Stimulated activated effector memory CD8-positive, alpha-beta T cell treated with anti-CD3 and anti-CD28 coated beads, Interleukin-12 subunit alpha, Interleukin-12 subunit beta, amount 100 ng/mL, for 72 hours (primary cell): Measurements from ENCODE around the gene INF2.
A peak's percentile ranks its signal among the peaks of the same experiment; 100 is the strongest.

ENCODE experiments used
- ATAC-seq: fragments of 150-1000 bp; cut with Tn5 transposase; 2 replicates; pipeline ENCODE4 v1.10.0; 2021
- DNase-seq, 2 donors: peaks; one replicate each; pipeline ENCODE4 v3.0.0; 2021 to 2022; ENCODE audit warnings: low spot score in 2 of 2
- H3K27ac Mint-ChIP-seq: one replicate; pipeline ENCODE4 v1.8.0; 2022; ENCODE audit warnings: mild to moderate bottlenecking, mixed read lengths
- H3K36me3 Mint-ChIP-seq: one replicate; pipeline ENCODE4 v1.8.0; 2022; ENCODE audit warnings: mild to moderate bottlenecking, mixed read lengths
- H3K4me1 Mint-ChIP-seq: one replicate; pipeline ENCODE4 v1.8.0; 2022; ENCODE audit warnings: mixed read lengths
- H3K4me3 Mint-ChIP-seq: one replicate; pipeline ENCODE4 v1.8.0; 2022; ENCODE audit warnings: mild to moderate bottlenecking, mixed read lengths
- H3K9me3 Mint-ChIP-seq: one replicate; pipeline ENCODE4 v1.8.0; 2022; ENCODE audit warnings: mixed read lengths

INF2 gene

DNA sequence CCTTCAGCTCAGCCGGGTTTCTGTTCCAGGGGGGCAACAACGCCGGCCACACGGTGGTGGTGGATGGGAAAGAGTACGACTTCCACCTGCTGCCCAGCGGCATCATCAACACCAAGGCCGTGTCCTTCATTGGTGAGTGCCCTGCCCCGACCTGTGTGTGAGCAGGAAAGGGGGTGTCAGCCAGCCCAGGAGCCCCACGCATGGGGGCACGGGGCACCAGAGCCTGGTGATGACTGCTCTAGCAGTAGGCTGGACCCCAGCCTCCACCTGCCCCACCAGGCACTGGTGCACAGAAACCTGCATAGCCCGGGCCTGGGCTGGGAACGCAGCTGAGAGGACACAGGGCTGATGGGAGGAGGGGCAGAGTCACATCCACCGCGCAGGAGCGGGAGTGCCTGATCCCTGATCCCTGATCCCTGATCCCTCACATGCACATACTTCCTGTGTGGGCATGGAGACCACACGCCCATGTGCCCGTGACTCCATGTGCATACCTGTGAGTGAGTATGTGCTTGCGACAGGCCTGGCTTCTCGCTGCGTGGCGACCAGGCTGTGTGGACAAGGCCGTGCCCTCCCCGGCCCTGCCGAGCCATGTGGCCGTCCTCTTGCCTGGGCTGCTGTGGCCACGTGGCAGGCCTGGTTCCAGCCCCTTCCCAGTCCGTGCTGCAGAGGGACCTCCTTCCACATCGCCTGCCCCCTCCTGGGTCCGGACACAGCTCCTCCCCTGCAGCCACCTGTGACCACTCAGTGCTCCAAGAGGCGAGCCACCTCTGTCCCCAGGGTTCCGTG, 45.8 kb downstream of the INF2 start:
- Mint-ChIP-seq H3K4me1 (peaks cover 3% of the 10 kb centered on the region), H3K9me3 (no peaks in the 10 kb centered on the region), H3K27ac (no peak overlapping the region), H3K36me3 (no peaks in the 10 kb centered on the region), H3K4me3 (no peak overlapping the region)
- ATAC-seq = no peak
- no peak for DNase-seq

DNA sequence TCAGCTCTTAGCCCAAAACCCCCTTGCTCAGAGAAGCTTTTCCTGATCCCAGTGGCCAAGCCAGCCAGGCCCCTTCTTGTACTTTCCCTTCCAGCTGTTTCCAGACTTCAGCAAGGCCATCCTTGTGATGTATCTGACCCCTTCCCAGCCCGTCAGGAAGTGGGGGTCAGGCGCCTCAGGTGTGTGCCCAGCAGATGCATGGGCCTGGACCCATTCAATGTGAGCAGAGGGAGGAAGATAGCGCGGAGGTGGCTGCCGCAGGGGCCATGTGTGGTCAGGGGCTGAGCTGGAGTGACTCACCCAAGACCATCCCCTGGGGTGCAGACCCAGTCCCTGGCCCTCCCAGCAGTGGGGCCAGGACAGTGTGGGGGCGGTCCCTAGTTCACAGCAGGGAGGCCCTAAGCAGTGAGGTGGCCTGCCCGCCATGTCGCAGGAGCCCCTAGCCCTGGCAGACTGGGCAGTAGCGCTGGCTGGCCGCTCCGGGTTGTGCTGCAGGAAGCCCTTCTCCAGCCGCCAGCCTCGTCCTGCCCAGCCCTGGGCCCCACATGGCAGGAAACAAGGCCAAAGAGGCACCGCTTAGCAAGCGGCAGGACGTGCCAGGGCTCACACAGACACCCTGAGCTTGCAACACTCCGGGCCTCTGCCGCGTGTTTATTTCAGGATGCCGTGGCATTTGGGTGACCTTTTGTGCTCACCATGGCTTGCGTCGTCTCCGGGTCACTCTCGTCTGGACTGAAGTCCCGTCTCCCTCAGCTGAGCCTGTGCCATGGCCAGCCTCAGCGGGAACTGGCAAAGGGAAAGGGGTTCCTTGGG, 46.6 kb downstream of the INF2 start:
- Mint-ChIP-seq H3K4me3 (no peak overlapping the region), H3K9me3 (no peaks in the 10 kb centered on the region), H3K36me3 (no peaks in the 10 kb centered on the region), H3K27ac (no peak overlapping the region), H3K4me1 (peaks cover 7% of the 10 kb centered on the region)
- DNase-seq (no peak), ATAC-seq (peak; percentile 3)

DNA sequence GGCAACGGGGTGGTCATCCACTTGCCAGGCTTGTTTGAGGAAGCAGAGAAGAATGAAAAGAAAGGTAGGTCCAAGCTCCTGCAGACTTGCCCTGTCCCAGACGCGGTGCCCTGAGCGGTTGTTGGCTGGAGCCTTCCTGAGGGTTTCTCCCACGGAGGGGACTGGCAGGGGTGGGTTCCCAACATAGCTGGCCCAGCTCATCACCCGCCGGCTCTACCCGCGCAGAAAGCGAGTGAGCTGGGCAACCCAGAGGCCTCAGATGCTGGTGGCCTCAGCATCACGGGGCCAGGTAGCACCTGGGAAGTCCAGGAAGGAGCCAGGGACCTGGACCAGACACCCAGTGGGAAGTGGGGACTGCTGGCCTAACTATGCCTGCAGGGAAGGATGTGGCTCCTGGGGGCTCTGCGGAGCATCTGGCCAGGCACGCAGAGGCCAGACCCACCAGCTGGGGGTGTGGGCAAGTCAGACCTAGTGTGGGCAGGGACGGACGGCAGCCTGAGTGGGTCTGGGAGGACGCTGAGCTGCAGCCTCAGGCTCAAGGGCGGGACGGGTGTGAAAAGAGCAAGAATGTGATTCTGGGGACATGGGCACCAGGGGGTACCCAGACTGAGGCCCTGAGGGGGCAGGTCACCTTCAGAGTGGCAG, 49.1 kb downstream of the INF2 start:
- H3K36me3 Mint-ChIP-seq = no peaks in the 10 kb centered on the region
- H3K9me3 Mint-ChIP-seq = no peaks in the 10 kb centered on the region
- H3K27ac Mint-ChIP-seq = no peak overlapping the region
- H3K4me1 Mint-ChIP-seq = peaks cover 18% of the 10 kb centered on the region
- no peak for ATAC-seq
- no peak overlapping the region for H3K4me3 Mint-ChIP-seq
- DNase-seq = no peak

DNA sequence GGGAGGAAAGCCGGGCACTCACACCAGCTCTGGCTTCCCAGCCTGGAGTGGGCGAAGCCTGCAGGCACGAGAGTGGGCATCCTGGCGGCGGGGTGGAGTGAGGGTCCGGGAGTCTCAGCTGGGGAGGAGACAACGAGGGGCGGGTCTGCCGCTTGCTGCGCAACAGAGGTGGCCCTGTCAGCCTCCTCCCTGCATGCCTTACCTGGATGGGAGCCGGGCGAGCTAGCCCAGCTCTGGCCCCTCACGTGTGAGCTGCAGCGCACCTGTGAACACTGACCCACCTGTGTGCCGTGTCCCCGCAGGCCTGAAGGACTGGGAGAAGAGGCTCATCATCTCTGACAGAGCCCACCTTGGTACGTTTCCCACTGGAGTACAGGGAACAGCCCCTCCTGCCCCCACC, 49.6 kb downstream of the INF2 start:
- no peak for DNase-seq
- peaks cover 18% of the 10 kb centered on the region for H3K4me1 Mint-ChIP-seq
- H3K27ac Mint-ChIP-seq = no peak overlapping the region
- H3K9me3 Mint-ChIP-seq = no peaks in the 10 kb centered on the region
- no peak overlapping the region for H3K4me3 Mint-ChIP-seq
- no peak for ATAC-seq
- no peaks in the 10 kb centered on the region for H3K36me3 Mint-ChIP-seq

DNA sequence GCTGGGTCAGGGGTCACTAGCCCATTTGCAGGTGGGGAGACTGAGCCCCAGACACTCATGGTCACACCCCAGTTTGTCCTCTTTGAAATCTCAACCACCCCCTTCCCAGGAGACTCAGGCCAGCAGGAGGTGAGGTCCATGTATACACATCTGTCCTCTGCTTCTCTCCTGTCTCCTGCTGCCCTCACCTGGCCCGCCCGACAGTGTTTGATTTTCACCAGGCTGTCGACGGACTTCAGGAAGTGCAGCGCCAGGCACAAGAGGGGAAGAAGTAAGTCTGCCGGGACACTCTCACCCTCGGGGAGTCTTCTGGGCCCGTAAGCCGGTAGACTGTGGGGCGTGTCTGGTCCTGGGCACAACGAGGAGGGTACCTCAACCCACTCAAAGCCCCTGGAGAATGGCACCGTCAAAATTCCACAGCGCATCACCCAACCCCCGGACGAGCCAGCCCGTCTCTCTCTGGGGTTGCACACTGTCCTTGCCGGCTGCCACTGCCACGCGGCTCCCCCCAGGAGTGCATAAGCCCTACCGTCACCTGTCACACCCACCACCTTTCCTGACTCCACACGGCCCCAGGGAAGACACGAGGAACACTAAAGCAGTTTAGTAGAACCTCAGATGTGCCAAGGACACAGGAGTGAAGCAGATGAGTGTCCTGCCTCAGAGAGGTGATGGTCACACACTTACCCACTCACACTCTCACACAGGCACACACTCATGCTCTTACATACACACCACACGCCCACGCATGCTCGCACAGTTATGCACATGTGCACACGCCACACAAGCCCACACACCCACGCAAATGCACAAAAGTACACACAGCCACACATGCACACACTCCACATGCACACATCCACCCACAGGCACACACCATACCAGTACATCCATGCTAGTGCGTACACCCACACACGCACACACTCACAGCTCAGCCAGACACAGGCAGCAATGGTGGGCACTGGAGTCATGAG, 50.4 kb downstream of the INF2 start:
- ATAC-seq = peak; percentile 23
- no peak overlapping the region for H3K4me3 Mint-ChIP-seq
- no peak overlapping the region for H3K27ac Mint-ChIP-seq
- no peak for DNase-seq
- H3K9me3 Mint-ChIP-seq = no peaks in the 10 kb centered on the region
- peaks cover 18% of the 10 kb centered on the region for H3K4me1 Mint-ChIP-seq
- H3K36me3 Mint-ChIP-seq = no peaks in the 10 kb centered on the region

DNA sequence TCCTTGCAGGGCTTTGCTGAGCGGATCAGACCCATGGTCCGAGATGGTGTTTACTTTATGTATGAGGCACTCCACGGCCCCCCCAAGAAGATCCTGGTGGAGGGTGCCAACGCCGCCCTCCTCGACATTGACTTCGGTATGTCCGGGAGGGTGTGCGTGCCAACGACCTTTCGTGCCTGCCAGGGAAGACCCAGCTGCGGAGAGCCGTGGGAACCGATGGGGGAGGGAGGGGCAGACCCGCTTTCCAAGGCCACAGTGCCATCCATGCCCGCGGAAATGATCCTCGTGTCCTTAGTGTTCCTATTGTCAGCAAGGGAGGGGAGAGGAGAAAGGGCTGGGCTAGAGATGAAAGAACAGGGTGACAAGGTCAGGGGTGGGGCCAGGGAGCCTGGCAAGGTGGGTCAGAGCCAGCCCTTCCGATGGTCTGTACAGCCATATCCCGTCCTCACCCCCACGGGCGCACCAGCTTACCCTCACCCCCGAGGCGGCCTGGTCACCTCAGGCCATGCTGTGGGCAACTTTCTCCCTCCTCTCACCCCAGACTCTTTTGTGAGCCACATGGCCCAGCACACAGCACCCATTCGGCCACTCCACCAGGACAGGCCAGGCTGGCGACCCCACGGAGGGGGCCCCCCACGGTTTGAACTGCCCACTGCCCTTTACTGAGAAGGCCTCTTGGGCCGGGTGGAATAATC, 51.8 kb downstream of the INF2 start:
- DNase-seq = no peak
- no peaks in the 10 kb centered on the region for H3K9me3 Mint-ChIP-seq
- peaks cover 32% of the 10 kb centered on the region for H3K4me1 Mint-ChIP-seq
- H3K36me3 Mint-ChIP-seq = no peaks in the 10 kb centered on the region
- ATAC-seq = no peak
- no peak overlapping the region for H3K4me3 Mint-ChIP-seq
- no peak overlapping the region for H3K27ac Mint-ChIP-seq

DNA sequence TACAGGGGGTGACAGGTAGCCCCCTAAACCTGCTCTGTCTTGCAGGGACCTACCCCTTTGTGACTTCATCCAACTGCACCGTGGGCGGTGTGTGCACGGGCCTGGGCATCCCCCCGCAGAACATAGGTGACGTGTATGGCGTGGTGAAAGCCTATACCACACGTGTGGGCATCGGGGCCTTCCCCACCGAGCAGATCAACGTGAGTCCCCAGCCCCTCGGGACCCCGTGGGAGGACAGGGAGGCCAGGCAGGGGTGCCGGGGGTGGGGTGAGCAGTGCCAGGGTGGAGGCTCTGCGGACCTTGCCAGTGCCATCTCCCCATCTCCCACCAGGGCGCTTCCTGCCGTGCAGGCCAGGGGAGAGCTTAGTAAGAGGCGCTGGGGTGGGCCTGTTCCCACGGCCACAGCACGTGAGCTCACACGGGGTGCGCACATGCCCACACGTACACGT, 52.4 kb downstream of the INF2 start:
- no peak for DNase-seq
- H3K4me3 Mint-ChIP-seq = no peak overlapping the region
- ATAC-seq = peak; percentile 29
- no peaks in the 10 kb centered on the region for H3K9me3 Mint-ChIP-seq
- no peak overlapping the region for H3K27ac Mint-ChIP-seq
- peaks cover 37% of the 10 kb centered on the region for H3K4me1 Mint-ChIP-seq
- H3K36me3 Mint-ChIP-seq = no peaks in the 10 kb centered on the region

DNA sequence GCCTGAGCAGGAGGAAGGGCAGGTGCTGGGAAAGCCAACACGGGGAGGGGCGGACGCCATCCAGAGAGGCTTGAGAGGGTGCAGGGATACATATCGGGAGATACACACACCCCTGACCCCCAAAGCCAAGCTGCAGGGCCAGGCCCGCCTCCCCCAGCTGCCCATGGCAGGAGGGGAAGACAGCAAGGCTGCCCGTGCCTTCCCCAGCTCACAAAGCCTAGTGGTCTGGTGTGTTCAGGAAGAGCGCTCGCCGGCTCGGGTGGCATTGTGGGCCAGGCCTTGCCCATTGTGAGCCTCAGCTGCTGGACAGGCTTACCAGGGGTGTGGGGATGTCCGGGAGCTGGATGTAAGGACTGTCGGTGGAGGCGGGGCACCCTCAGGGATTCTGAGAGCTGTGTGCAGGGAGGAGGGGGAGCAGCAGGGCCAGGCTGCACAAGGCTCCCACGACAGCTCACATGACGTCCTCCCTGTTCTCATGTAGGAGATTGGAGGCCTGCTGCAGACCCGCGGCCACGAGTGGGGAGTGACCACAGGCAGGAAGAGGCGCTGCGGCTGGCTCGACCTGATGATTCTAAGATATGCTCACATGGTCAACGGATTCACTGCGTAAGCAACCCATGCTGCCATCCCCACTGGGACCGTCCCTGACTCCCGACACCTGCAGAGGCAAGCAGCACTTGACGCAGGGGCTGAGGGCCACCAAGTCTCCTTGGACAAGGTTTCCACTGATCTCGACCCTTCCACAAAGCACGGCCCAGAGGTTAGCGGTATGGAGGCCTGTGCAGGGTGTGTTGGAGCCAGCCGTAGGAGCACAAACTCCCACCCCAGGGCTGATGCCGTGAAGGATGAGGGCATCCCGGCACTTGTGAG, 53.4 kb downstream of the INF2 start:
- Mint-ChIP-seq H3K4me3 (no peak overlapping the region), H3K27ac (no peak overlapping the region), H3K4me1 (peaks cover 37% of the 10 kb centered on the region), H3K9me3 (no peaks in the 10 kb centered on the region), H3K36me3 (no peaks in the 10 kb centered on the region)
- ATAC-seq (no peak), DNase-seq (no peak)

DNA sequence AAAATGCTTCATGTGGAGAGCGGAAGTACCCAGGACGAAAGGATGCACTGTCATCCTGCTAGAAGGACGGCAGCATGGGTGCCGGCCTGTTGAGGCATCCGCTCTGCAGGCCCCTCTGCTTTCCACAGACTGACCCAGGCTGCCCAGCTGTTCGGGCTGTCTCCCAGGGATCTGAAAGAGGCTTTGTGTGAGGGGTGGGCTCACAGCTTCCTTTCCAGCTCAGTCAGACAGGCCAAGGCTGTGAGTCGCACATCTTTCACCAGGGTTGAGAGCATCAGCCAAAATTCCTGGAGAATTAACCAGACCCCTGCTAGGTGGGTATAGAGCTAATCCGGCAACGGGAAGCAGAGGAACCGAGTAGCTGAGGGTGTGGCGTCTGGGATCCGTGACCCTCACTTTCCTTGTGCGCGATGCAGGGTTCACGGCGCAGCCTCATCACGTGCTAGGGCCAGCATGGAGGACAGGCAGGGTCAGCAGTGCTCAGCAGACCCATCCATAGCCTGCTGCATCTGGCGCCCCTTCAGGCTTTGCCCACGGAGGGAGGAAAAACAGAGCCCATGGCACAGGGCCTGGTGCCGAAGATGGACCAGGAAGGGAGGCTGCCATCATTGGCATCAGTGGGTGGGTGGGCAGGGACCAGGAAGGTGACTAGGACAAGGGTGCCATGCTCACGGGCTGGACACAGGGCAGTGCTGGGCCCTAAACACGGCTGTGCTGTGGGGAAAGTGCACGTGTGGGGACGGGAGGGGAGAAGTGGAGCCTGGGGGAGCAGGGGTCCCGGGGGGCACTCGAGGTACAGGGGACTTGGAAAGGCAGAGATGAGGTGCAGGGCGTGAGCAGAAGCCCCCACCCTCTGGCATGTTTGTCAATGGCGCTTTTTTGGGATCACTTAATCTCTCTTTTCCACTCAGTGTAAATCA, 54.3 kb downstream of the INF2 start:
- Mint-ChIP-seq H3K9me3 (no peaks in the 10 kb centered on the region), H3K27ac (no peak overlapping the region), H3K36me3 (no peaks in the 10 kb centered on the region), H3K4me1 (peaks cover 37% of the 10 kb centered on the region), H3K4me3 (no peak overlapping the region)
- no peak for DNase-seq
- no peak for ATAC-seq

DNA sequence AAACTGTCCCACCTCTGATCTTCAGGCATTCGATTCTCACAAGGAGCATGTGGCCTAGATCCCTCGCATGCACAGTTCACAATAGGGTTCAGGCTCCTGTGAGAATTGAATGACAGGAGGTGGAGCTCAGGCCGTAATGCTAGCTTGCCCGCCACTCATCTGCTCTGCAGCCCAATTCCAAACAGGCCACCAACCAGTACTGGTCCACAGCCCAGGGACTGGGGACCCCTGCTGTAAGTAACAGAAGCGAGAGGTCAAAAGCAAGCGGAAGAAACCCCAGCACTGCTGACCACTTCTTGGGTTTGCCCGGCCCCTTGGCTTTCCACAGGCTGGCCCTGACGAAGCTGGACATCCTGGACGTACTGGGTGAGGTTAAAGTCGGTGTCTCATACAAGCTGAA, 55.1 kb downstream of the INF2 start:
- Mint-ChIP-seq H3K27ac (no peak overlapping the region), H3K36me3 (no peaks in the 10 kb centered on the region)
- no peak for DNase-seq

DNA sequence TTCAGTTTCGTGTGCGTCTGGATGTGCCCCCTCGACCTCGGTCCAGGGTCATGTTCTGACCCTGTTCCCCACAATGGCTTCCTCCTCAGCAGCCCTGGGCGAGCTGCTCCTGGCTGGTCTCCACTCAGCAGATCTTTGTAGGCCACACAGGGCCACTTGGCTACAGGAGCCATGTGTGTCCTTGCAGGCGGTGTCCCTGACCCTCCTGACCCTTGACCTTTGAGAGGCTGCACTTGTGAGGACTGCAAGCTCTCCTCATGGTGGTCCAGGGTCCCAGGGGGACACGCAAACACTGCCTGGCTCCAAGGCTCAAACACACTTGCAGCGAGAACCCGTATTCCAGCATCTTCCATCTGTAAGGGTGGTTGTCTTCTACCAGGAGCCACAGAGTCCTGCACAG, 56.0 kb downstream of the INF2 start:
- no peak for DNase-seq
- H3K36me3 Mint-ChIP-seq = no peaks in the 10 kb centered on the region
- peak overlapping the region; percentile 73 for H3K27ac Mint-ChIP-seq
- no peaks in the 10 kb centered on the region for H3K9me3 Mint-ChIP-seq
- no peak for ATAC-seq
- H3K4me1 Mint-ChIP-seq = peaks cover 39% of the 10 kb centered on the region
- H3K4me3 Mint-ChIP-seq = peak overlapping the region; percentile 38

More for the DNA sequence above, 55.1 kb downstream of the INF2 start:
- Mint-ChIP-seq H3K4me1 (peaks cover 44% of the 10 kb centered on the region), H3K4me3 (no peak overlapping the region), H3K9me3 (no peaks in the 10 kb centered on the region)
- no peak for ATAC-seq

DNA sequence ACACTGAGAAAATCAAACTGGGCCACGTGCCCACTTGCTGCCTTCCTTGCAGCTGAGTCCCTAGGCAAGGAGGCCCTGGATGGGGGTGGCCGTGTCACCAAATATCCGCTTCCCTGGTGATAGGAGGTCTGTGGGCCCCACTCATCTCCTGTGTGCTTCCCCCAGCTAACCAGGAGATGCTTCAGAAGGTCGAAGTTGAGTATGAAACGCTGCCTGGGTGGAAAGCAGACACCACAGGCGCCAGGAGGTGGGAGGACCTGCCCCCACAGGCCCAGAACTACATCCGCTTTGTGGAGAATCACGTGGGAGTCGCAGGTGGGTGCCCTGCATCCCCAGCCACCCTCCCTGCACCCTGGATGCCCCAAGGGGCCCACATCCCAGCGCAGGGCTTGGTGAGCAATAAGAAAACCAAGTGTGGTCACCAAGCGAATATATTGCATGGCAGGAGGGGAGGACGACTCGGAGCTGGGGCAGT, 56.7 kb downstream of the INF2 start:
- Mint-ChIP-seq H3K9me3 (no peaks in the 10 kb centered on the region), H3K36me3 (no peaks in the 10 kb centered on the region), H3K4me3 (peak overlapping the region; percentile 38), H3K27ac (peak overlapping the region; percentile 73), H3K4me1 (peaks cover 38% of the 10 kb centered on the region)
- DNase-seq (peak; percentile 41 to 66), ATAC-seq (peak; percentile 86)
